ACHN (cell line): Measurements from ENCODE around the gene SETBP1.
A peak's percentile ranks its signal among the peaks of the same experiment; 100 is the strongest.

Source experiments
- DNase-seq: peaks from one replicate; pipeline ENCODE4 v3.0.0-alpha.2; 2015
- in situ Hi-C: cut with HindIII; loops from 2 replicates; pipeline ENCODE4 v1.10.0; 2017; ENCODE audit warnings: low sequenced_read_pairs, low pct_ligation_motif_present, low pct_unique_long_range_greater_than_20kb

SETBP1 gene

GRCh38 chr18:45037618-45038017, 356.9 kb downstream of the SETBP1 start:
- in situ Hi-C loops = no loop called here
- DNase-seq = no peak

- in situ Hi-C loops = no loop called here
- DNase-seq = no peak
Observed at GRCh38 chr18:45039376-45039775, 358.7 kb downstream of the SETBP1 start.

- in situ Hi-C loops = no loop called here
- DNase-seq = no peak
Observed at GRCh38 chr18:45040879-45041278, 360.2 kb downstream of the SETBP1 start.

- DNase-seq = no peak
- in situ Hi-C loops = no loop called here
Observed at GRCh38 chr18:45044787-45045186, 364.1 kb downstream of the SETBP1 start.

- in situ Hi-C loops = no loop called here
- no peak for DNase-seq
Observed at GRCh38 chr18:45046228-45046627, 365.5 kb downstream of the SETBP1 start.

GRCh38 chr18:45046961-45047360, 366.3 kb downstream of the SETBP1 start:
- DNase-seq = no peak
- in situ Hi-C loops = no loop called here

GRCh38 chr18:45049578-45050319, 369.1 kb downstream of the SETBP1 start:
- in situ Hi-C loops = no loop called here
- no peak for DNase-seq

- in situ Hi-C loops = no loop called here
- DNase-seq = no peak
Observed at GRCh38 chr18:45050712-45051601, 370.3 kb downstream of the SETBP1 start.

GRCh38 chr18:45054636-45055035, 373.9 kb downstream of the SETBP1 start:
- no peak for DNase-seq
- in situ Hi-C loops = no loop called here

- DNase-seq = no peak
- in situ Hi-C loops = no loop called here
Observed at GRCh38 chr18:45055811-45056210, 375.1 kb downstream of the SETBP1 start.

- in situ Hi-C loops = no loop called here
- no peak for DNase-seq
Observed at GRCh38 chr18:45056926-45057325, 376.2 kb downstream of the SETBP1 start.

GRCh38 chr18:45057955-45058600, 377.4 kb downstream of the SETBP1 start:
- DNase-seq = no peak
- in situ Hi-C loops = no loop called here

GRCh38 chr18:45059695-45060094, 379.0 kb downstream of the SETBP1 start:
- DNase-seq = peak; percentile 21
- in situ Hi-C loops = no loop called here

GRCh38 chr18:45060102-45060501, 379.4 kb downstream of the SETBP1 start:
- no peak for DNase-seq
- in situ Hi-C loops = no loop called here

- in situ Hi-C loops = no loop called here
- DNase-seq = no peak
Observed at GRCh38 chr18:45061359-45061758, 380.7 kb downstream of the SETBP1 start.

- no peak for DNase-seq
- in situ Hi-C loops = no loop called here
Observed at GRCh38 chr18:45063246-45064038, 382.8 kb downstream of the SETBP1 start.

- in situ Hi-C loops = no loop called here
- no peak for DNase-seq
Observed at GRCh38 chr18:45066210-45066609, 385.5 kb downstream of the SETBP1 start.

GRCh38 chr18:45066886-45067285, 386.2 kb downstream of the SETBP1 start:
- no peak for DNase-seq

More at GRCh38 chr18:45066886-45067285, 386.2 kb downstream of the SETBP1 start:
- in situ Hi-C loops = no loop called here
